ENCODE results near the gene WBP1. TPM values are rescaled to one million over a fixed set of nuclear protein-coding genes. Genes with fewer than 3 reads are reported as not detected.

The WBP1 gene
- polyA plus RNA-seq, 2 of the 4 experiments (the other 2 are of a cell fraction), result 59.0 to 62.6 TPM

DNA sequence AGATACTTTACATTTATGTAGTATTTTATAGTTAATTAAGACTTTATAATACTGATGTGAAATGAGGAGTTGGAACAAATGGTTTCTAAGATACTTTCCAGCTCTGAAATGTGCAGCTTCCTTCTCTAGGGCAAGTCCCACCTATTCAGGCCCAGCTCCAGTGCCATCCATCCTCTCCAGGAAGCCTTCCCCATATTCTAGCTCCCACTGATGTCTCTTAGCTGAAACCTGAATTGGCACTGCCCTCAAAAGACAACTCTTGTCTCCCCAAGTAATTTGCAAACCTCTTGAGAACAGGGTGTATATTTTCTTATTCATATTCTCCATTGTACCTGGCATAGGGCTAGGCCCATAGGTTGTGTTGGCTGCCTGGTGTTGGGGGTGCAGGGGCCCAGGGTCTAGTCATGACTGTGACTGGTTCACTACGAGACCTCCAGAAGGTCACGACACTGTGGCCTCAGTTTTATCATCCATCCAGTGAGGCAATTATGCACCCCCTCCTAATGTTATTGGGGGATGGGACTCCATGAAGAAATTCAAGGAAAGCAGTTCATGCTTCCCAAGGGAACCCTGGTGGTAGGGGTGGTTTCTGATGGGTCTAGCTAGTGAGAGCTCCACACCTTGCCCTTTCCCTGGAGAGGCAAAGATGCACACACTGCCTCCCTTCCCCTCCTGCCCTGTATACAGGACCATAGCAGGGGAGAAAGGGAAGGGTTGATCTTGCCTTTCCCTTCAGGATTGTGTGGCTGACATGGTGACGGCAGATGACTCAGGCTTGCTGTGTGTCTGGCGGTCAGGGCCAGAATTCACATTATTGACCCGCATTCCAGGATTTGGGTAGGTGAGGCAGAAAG is 33.9 kb upstream of the WBP1 start:
- no peak for TF ChIP-seq PHF8 (IDR thresholded peaks at IDR 0.05; ENCODE audit: borderline replicate concordance, low read depth)
- TF ChIP-seq JUNB (IDR thresholded peaks at IDR 0.05), result no peak
- TF ChIP-seq FOSB (CRISPR knock-in tag; IDR thresholded peaks at IDR 0.05), result no peak
- TF ChIP-seq CBX2 (IDR thresholded peaks at IDR 0.05; ENCODE audit: borderline replicate concordance, low read depth), result no peak
- TF ChIP-seq HOXB5 (CRISPR knock-in tag; IDR thresholded peaks at IDR 0.05), result no peak
- no peak for TF ChIP-seq CBX8 (IDR thresholded peaks at IDR 0.05)
- TF ChIP-seq, protein P1, sequence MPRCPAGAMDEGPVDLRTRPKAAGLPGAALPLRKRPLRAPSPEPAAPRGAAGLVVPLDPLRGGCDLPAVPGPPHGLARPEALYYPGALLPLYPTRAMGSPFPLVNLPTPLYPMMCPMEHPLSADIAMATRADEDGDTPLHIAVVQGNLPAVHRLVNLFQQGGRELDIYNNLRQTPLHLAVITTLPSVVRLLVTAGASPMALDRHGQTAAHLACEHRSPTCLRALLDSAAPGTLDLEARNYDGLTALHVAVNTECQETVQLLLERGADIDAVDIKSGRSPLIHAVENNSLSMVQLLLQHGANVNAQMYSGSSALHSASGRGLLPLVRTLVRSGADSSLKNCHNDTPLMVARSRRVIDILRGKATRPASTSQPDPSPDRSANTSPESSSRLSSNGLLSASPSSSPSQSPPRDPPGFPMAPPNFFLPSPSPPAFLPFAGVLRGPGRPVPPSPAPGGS (IDR thresholded peaks at IDR 0.05), result no peak
- TF ChIP-seq, protein P2, sequence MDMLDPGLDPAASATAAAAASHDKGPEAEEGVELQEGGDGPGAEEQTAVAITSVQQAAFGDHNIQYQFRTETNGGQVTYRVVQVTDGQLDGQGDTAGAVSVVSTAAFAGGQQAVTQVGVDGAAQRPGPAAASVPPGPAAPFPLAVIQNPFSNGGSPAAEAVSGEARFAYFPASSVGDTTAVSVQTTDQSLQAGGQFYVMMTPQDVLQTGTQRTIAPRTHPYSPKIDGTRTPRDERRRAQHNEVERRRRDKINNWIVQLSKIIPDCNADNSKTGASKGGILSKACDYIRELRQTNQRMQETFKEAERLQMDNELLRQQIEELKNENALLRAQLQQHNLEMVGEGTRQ (IDR thresholded peaks at IDR 0.05), result no peak
- H3K27ac ChIP-seq, result no peak overlapping the region
- ChIA-PET CTCF (interaction anchor here (1.6 to 2.1 kb wide), 2 partner anchors 16 to 32 kb away, joined by 6 read pairs; no protein-coding TSS in a partner anchor), POLR2A (no interaction called here)
- DNase-seq (ENCODE audit: low read depth in 1 of 2, low spot score in 1 of 2) (no peak), ATAC-seq (no peak), FAIRE-seq (no peak)
- WGBS (ENCODE audit: missing lambda C conversion rate), result 88% methylated on average over 5 of the region's 5 CpGs
- no peaks in the 10 kb centered on the region for H3K9me3 ChIP-seq
- H3K4me2 ChIP-seq, result no peak overlapping the region
- H3K4me3 ChIP-seq, result no peak overlapping the region
- H3K4me1 ChIP-seq, result peaks cover 6% of the 10 kb centered on the region; the same call in 1 of the 3 replicates

GRCh38 chr2:74424995-74425406 is 33.2 kb upstream of the WBP1 start:
- no peak overlapping the region for H3K4me2 ChIP-seq
- ChIA-PET POLR2A (no interaction called here), CTCF (interaction anchor here (1.6 to 2.1 kb wide), 2 partner anchors 15 to 33 kb away, joined by 6 read pairs; no protein-coding TSS in a partner anchor)
- TF ChIP-seq, protein P3, sequence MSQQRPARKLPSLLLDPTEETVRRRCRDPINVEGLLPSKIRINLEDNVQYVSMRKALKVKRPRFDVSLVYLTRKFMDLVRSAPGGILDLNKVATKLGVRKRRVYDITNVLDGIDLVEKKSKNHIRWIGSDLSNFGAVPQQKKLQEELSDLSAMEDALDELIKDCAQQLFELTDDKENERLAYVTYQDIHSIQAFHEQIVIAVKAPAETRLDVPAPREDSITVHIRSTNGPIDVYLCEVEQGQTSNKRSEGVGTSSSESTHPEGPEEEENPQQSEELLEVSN (IDR thresholded peaks at IDR 0.05; ENCODE audit: borderline replicate concordance, low read depth), result no peak
- no peak for TF ChIP-seq GATA3 (IDR thresholded peaks at IDR 0.05; ENCODE audit: borderline replicate concordance)
- no peak for TF ChIP-seq EP300 (IDR thresholded peaks at IDR 0.05)
- TF ChIP-seq RNF2 (IDR thresholded peaks at IDR 0.05; ENCODE audit: borderline replicate concordance, low read depth), result no peak
- no peak for TF ChIP-seq RARB (CRISPR knock-in tag; IDR thresholded peaks at IDR 0.05)
- no peak for TF ChIP-seq MAZ (IDR thresholded peaks at IDR 0.05; ENCODE audit: borderline replicate concordance, low read depth, low read length)
- TF ChIP-seq HEYL (CRISPR knock-in tag; IDR thresholded peaks at IDR 0.05), result no peak
- TF ChIP-seq, protein P4, sequence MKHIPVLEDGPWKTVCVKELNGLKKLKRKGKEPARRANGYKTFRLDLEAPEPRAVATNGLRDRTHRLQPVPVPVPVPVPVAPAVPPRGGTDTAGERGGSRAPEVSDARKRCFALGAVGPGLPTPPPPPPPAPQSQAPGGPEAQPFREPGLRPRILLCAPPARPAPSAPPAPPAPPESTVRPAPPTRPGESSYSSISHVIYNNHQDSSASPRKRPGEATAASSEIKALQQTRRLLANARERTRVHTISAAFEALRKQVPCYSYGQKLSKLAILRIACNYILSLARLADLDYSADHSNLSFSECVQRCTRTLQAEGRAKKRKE (CRISPR knock-in tag; IDR thresholded peaks at IDR 0.05; ENCODE audit: low read depth), result no peak
- no peak for TF ChIP-seq HOXB13 (CRISPR knock-in tag; IDR thresholded peaks at IDR 0.05; ENCODE audit: low read depth)
- peaks cover 13% of the 10 kb centered on the region; the same call in 1 of the 3 replicates for H3K4me1 ChIP-seq
- no peak for DNase-seq (ENCODE audit: low read depth in 1 of 2, low spot score in 1 of 2)
- H3K9me3 ChIP-seq, result no peaks in the 10 kb centered on the region
- 91% methylated on average over 5 of the region's 5 CpGs for WGBS (ENCODE audit: missing lambda C conversion rate)
- ATAC-seq, result no peak
- H3K27ac ChIP-seq, result no peak overlapping the region
- no peak for FAIRE-seq
- no peak overlapping the region for H3K4me3 ChIP-seq

DNA sequence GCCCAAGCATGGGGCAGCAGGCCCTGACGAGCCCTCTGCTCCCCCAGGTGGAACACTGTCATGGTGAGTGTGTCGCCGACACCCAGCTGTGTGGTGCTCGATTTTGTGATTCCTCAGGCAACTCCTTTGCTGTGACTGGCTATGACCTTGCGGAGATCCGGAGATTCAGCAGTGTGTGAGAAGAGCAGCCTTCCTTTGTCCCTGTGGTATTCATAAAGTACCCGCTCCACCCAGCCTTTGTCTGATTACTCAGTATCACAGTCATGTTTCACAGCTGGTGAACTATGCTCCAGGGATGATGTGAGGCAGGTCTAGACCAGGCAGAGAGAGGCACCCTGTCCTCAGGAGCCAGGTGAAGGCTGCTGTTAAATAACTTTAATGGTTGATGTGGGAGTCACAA is 32.7 kb upstream of the WBP1 start:
- no peaks in the 10 kb centered on the region for H3K9me3 ChIP-seq
- no peak overlapping the region for H3K4me2 ChIP-seq
- peaks cover 11% of the 10 kb centered on the region; the same call in 1 of the 3 replicates for H3K4me1 ChIP-seq
- no peak for DNase-seq (ENCODE audit: low read depth in 1 of 2, low spot score in 1 of 2)
- CTCF ChIA-PET, result interaction anchor here (1.6 to 2.1 kb wide), 2 partner anchors 15 to 33 kb away, joined by 6 read pairs; no protein-coding TSS in a partner anchor
- no peak for TF ChIP-seq ZSCAN20 (CRISPR knock-in tag; IDR thresholded peaks at IDR 0.05)
- no peak for TF ChIP-seq POLR2AphosphoS2 (conservative IDR thresholded peaks at IDR 0.05; ENCODE audit: low read length)
- TF ChIP-seq MYC (IDR thresholded peaks at IDR 0.05; ENCODE audit: borderline replicate concordance, low read length), result no peak
- TF ChIP-seq GATA3 (IDR thresholded peaks at IDR 0.05; ENCODE audit: borderline replicate concordance), result no peak
- TF ChIP-seq POLR2A (IDR thresholded peaks at IDR 0.05; ENCODE audit: low read length), result no peak
- no peak for TF ChIP-seq HDAC2 (IDR thresholded peaks at IDR 0.05)
- no peak for TF ChIP-seq JUNB (IDR thresholded peaks at IDR 0.05)
- TF ChIP-seq HEYL (CRISPR knock-in tag; IDR thresholded peaks at IDR 0.05), result no peak
- no peak for TF ChIP-seq MAZ (IDR thresholded peaks at IDR 0.05; ENCODE audit: borderline replicate concordance, low read depth, low read length)
- no peak for TF ChIP-seq TP53 (CRISPR knock-in tag; IDR thresholded peaks at IDR 0.05)
- TF ChIP-seq CEBPB (IDR thresholded peaks at IDR 0.05), result no peak
- TF ChIP-seq RFX5 (IDR thresholded peaks at IDR 0.05), result no peak
- TF ChIP-seq MAFK (IDR thresholded peaks at IDR 0.05; ENCODE audit: partially characterized antibody), result no peak
- TF ChIP-seq ZC3H11A (IDR thresholded peaks at IDR 0.05), result no peak
- FAIRE-seq, result no peak
- no peak overlapping the region for H3K4me3 ChIP-seq
- no peak for ATAC-seq
- H3K27ac ChIP-seq, result no peak overlapping the region
- POLR2A ChIA-PET, result no interaction called here
- 78% methylated on average over 6 of the region's 7 CpGs for WGBS (ENCODE audit: missing lambda C conversion rate)
